NCI-H2196 (cell line): ENCODE data around the gene PLEKHA7.
"Not testable (repeated sequence)": the region's sequence is repeated elsewhere in the genome, so short reads cannot be mapped to it uniquely, and the experiment has no call there.

Experiments
- DNase-seq: peaks from one replicate; lab custom pipeline; 2025; ENCODE audit not compliant: unreplicated experiment; lab: John Stamatoyannopoulos, UW

The PLEKHA7 gene

GRCh38 chr11:17008099-17008498, 6.1 kb downstream of the PLEKHA7 start:
- no peak for DNase-seq

GRCh38 chr11:17005646-17006045, 8.6 kb downstream of the PLEKHA7 start:
- no peak for DNase-seq

- no peak for DNase-seq
These were observed 9.6 kb downstream of the PLEKHA7 start for GRCh38 chr11:17004486-17005148.

GRCh38 chr11:17003426-17003825, 10.8 kb downstream of the PLEKHA7 start:
- no peak for DNase-seq

GRCh38 chr11:17002543-17002942, 11.7 kb downstream of the PLEKHA7 start:
- no peak for DNase-seq

- DNase-seq: no peak
These were observed 12.4 kb downstream of the PLEKHA7 start for GRCh38 chr11:17001806-17002205.

- DNase-seq: no peak
These were observed 13.2 kb downstream of the PLEKHA7 start for GRCh38 chr11:17000987-17001386.

GRCh38 chr11:17000253-17000652, 14.0 kb downstream of the PLEKHA7 start:
- DNase-seq: not testable (repeated sequence)

GRCh38 chr11:16999116-16999515, 15.1 kb downstream of the PLEKHA7 start:
- DNase-seq: no peak

GRCh38 chr11:16997624-16998023, 16.6 kb downstream of the PLEKHA7 start:
- no peak for DNase-seq

GRCh38 chr11:16993495-16993894, 20.7 kb downstream of the PLEKHA7 start:
- no peak for DNase-seq

GRCh38 chr11:16992846-16993245, 21.4 kb downstream of the PLEKHA7 start:
- no peak for DNase-seq

GRCh38 chr11:16989554-16989953, 24.7 kb downstream of the PLEKHA7 start:
- no peak for DNase-seq

GRCh38 chr11:16987205-16987568, 27.0 kb downstream of the PLEKHA7 start:
- DNase-seq: peak; percentile 36

GRCh38 chr11:16986434-16987204, 27.6 kb downstream of the PLEKHA7 start:
- DNase-seq: peak; percentile 64

- DNase-seq: peak; percentile 24
These were observed 28.9 kb downstream of the PLEKHA7 start for GRCh38 chr11:16985297-16985696.

- no peak for DNase-seq
These were observed 30.0 kb downstream of the PLEKHA7 start for GRCh38 chr11:16984229-16984628.

GRCh38 chr11:16982809-16983208, 31.4 kb downstream of the PLEKHA7 start:
- no peak for DNase-seq

GRCh38 chr11:16982256-16982671, 31.9 kb downstream of the PLEKHA7 start:
- no peak for DNase-seq

- DNase-seq: peak; percentile 43
These were observed 32.5 kb downstream of the PLEKHA7 start for GRCh38 chr11:16981651-16982194.

GRCh38 chr11:16979703-16980622, 34.3 kb downstream of the PLEKHA7 start:
- DNase-seq: no peak
